SK-N-SH treated with all-trans-retinoic acid at 6 μM for 48 hours (cell line): ENCODE measurements around the gene CYB5B.

Source experiments
- ATAC-seq: fragments of 200-7000 bp; cut with Tn5 transposase; 3 replicates; pipeline ENCODE4 v1.9.1; 2020; ENCODE audit warnings: mild to moderate bottlenecking, moderate library complexity
- ARNTL ChIP-seq: fragments of 450-650 bp; formaldehyde crosslinking; IDR thresholded peaks from 2 replicates; pipeline ENCODE4 v1.5.0; 2020; ENCODE audit warnings: low read depth, mild to moderate bottlenecking, moderate library complexity, borderline replicate concordance
- CREB5 ChIP-seq: fragments of 250-450 bp; sonication (Bioruptor Pico); IDR thresholded peaks from 2 replicates; pipeline ENCODE4 v1.5.1; 2020; ENCODE audit warnings: low read depth, mild to moderate bottlenecking, moderate library complexity
- CSDC2 ChIP-seq: fragments of 250-450 bp; sonication (Bioruptor Pico); IDR thresholded peaks from 2 replicates; pipeline ENCODE4 v1.5.0; 2020; ENCODE audit warnings: mild to moderate bottlenecking, moderate library complexity
- CSRNP3 ChIP-seq: fragments of 250-450 bp; sonication (Bioruptor Pico); IDR thresholded peaks from 2 replicates; pipeline ENCODE4 v1.5.1; 2021; ENCODE audit warnings: mild to moderate bottlenecking, moderate library complexity
- ESRRG ChIP-seq: fragments of 250-450 bp; sonication (Bioruptor Pico); IDR thresholded peaks from 2 replicates; pipeline ENCODE4 v1.6.1; 2021; ENCODE audit warnings: mild to moderate bottlenecking
- GLIS3 ChIP-seq: fragments of 250-450 bp; sonication (Bioruptor Pico); IDR thresholded peaks from 2 replicates; pipeline ENCODE4 v1.5.0; 2020; ENCODE audit warnings: mild to moderate bottlenecking, moderate library complexity
- ISL1 ChIP-seq: fragments of 250-450 bp; sonication (Bioruptor Pico); IDR thresholded peaks from 2 replicates; pipeline ENCODE4 v2.1.2; 2022; ENCODE audit warnings: mild to moderate bottlenecking, moderate library complexity
- OSR1 ChIP-seq: fragments of 250-450 bp; sonication (Bioruptor Pico); IDR thresholded peaks from 2 replicates; pipeline ENCODE4 v1.8.0; 2022; ENCODE audit warnings: moderate library complexity, mild to moderate bottlenecking, inconsistent platforms
- PATZ1 ChIP-seq: fragments of 250-450 bp; sonication (Bioruptor Pico); IDR thresholded peaks from 2 replicates; pipeline ENCODE4 v1.8.0; 2020; ENCODE audit warnings: mild to moderate bottlenecking, moderate library complexity, borderline replicate concordance
- SNAI2 ChIP-seq: fragments of 250-450 bp; sonication (Bioruptor Pico); IDR thresholded peaks from 2 replicates; pipeline ENCODE4 v1.5.0; 2020; ENCODE audit warnings: mild to moderate bottlenecking, moderate library complexity
- TCF4 ChIP-seq: fragments of 250-450 bp; sonication (Bioruptor Pico); IDR thresholded peaks from 2 replicates; pipeline ENCODE4 v1.8.0; 2021; ENCODE audit warnings: mild to moderate bottlenecking, moderate library complexity, borderline replicate concordance
- TOX ChIP-seq: fragments of 250-450 bp; sonication (Bioruptor Pico); IDR thresholded peaks from 2 replicates; pipeline ENCODE4 v1.8.0; 2021; ENCODE audit warnings: mild to moderate bottlenecking, moderate library complexity, borderline replicate concordance
- TSHZ2 ChIP-seq: fragments of 250-450 bp; sonication (Bioruptor Pico); IDR thresholded peaks from 2 replicates; pipeline ENCODE4 v1.5.0; 2020; ENCODE audit warnings: mild to moderate bottlenecking, moderate library complexity
- ZC3H10 ChIP-seq: fragments of 250-450 bp; sonication (Bioruptor Pico); IDR thresholded peaks from 2 replicates; pipeline ENCODE4 v1.5.1; 2021; ENCODE audit warnings: mild to moderate bottlenecking, moderate library complexity
- ZFP3 ChIP-seq: fragments of 250-450 bp; sonication (Bioruptor Pico); IDR thresholded peaks from 2 replicates; pipeline ENCODE4 v1.5.0; 2020; ENCODE audit warnings: mild to moderate bottlenecking, moderate library complexity
- ZNF565 ChIP-seq: fragments of 450-650 bp; formaldehyde crosslinking; conservative IDR thresholded peaks from 2 replicates; pipeline ENCODE4 v1.5.0; 2020; ENCODE audit warnings: low read depth, mild to moderate bottlenecking, moderate library complexity
- ZNF70 ChIP-seq: fragments of 450-650 bp; formaldehyde crosslinking; IDR thresholded peaks from 2 replicates; pipeline ENCODE4 v1.5.0; 2020; ENCODE audit warnings: mild to moderate bottlenecking, moderate library complexity
- ZNF8 ChIP-seq: fragments of 450-650 bp; formaldehyde crosslinking; IDR thresholded peaks from 2 replicates; pipeline ENCODE4 v1.5.0; 2020; ENCODE audit warnings: mild to moderate bottlenecking, moderate library complexity

The CYB5B gene

GRCh38 chr16:69402439-69402838 is 22.0 kb upstream of the CYB5B start:
- no peak for ATAC-seq
- TF ChIP-seq ZNF8 (CRISPR knock-in tag) = no peak
- TF ChIP-seq ZNF70 (CRISPR knock-in tag) = no peak
- no peak for TF ChIP-seq CSRNP3 (CRISPR knock-in tag)
- TF ChIP-seq OSR1 (CRISPR knock-in tag) = no peak
- no peak for TF ChIP-seq ISL1 (CRISPR knock-in tag)
- no peak for TF ChIP-seq ZFP3 (CRISPR knock-in tag)

GRCh38 chr16:69404275-69404805 is 20.1 kb upstream of the CYB5B start:
- TF ChIP-seq GLIS3 (CRISPR knock-in tag) = no peak
- no peak for TF ChIP-seq CSDC2 (CRISPR knock-in tag)
- peak; percentile 51 for TF ChIP-seq ISL1 (CRISPR knock-in tag)
- ATAC-seq = peak; percentile 92

- TF ChIP-seq CSDC2 (CRISPR knock-in tag) = no peak
- TF ChIP-seq ZFP3 (CRISPR knock-in tag) = no peak
- TF ChIP-seq ISL1 (CRISPR knock-in tag) = no peak
- TF ChIP-seq ZNF8 (CRISPR knock-in tag) = no peak
- no peak for TF ChIP-seq ZNF565
- no peak for TF ChIP-seq ESRRG (CRISPR knock-in tag)
- TF ChIP-seq SNAI2 (CRISPR knock-in tag) = no peak
- no peak for TF ChIP-seq OSR1 (CRISPR knock-in tag)
- no peak for TF ChIP-seq TSHZ2
- TF ChIP-seq ZC3H10 (CRISPR knock-in tag) = no peak
- no peak for TF ChIP-seq GLIS3 (CRISPR knock-in tag)
- ATAC-seq = no peak
Measured at GRCh38 chr16:69405326-69405725, 19.1 kb upstream of the CYB5B start.

- TF ChIP-seq ZNF8 (CRISPR knock-in tag) (no peak), CREB5 (CRISPR knock-in tag) (no peak), ARNTL (no peak), ZNF70 (CRISPR knock-in tag) (no peak), CSRNP3 (CRISPR knock-in tag) (no peak), TCF4 (CRISPR knock-in tag) (no peak), ZNF565 (no peak), ZC3H10 (CRISPR knock-in tag) (no peak), PATZ1 (CRISPR knock-in tag) (no peak), ZFP3 (CRISPR knock-in tag) (no peak), ISL1 (CRISPR knock-in tag) (no peak), TOX (CRISPR knock-in tag) (no peak), GLIS3 (CRISPR knock-in tag) (no peak)
- TF ChIP-seq, all 23 proteins: peak for 0
- no peak for ATAC-seq
Measured at GRCh38 chr16:69405757-69406156, 18.7 kb upstream of the CYB5B start.
